HG02798 (cell line): ENCODE data around the gene C16orf86.

Experiments
- ATAC-seq: cut with Tn5 transposase; IDR thresholded peaks from one replicate; pipeline ENCODE4 v1.9.1; 2021; ENCODE audit warnings: mild to moderate bottlenecking; ENCODE audit not compliant: unreplicated experiment, poor library complexity

The C16orf86 gene

DNA sequence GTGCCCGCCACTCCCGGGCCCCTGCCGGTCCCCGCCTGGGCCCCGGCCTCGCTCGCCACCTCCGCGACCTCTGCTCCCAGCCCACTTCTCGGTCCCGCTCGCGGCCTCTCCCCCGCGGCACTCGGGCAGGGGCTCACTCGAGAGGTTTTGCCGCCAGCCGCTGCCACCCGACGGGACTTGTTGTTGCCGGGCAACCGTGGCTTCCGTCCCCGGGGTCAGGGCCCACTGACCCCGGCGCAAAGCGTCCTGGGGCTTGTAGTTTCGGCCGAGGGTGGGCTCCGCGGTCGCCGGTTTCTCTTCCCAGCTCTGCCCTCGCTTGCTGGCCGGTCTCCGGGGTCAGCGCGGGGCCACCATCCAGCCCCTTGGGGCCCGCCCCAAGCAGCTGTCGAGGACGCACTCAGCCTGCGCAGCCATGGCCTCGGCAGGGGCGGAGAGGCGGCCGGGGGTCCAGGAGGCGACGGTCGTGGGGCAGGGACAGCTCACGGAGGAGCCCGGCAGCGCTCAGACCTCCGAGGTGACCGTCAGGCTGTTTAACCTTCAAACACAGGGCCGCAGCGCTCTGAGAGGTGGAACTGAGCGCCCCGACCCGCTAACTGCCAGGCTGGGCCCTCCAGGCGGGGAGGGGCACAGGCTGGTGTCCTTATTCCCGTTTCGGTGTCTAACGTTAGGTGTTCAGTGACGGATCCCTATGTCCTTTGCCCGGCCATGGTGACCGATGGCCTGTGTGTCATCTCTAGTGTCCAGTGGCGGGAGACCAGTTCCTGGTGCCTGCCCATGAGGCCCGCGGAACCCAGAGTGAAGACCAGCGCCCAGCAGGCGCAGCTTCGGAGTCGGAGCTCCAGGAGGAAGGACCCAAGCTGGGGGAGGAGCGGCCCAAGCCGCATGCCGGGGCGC lies at the start of gene C16orf86, which contains the start of gene ENKD1:
Gene C16orf86, plus strand, starts transcription at position 256 of the 894 bp plus-strand sequence. Its CDS starts 157 bp downstream, at position 413.
Gene ENKD1, minus strand, starts transcription at position 192 of the 894 bp plus-strand sequence. CDS start 308 bp downstream, outside the sequence.
- ATAC-seq, result peak; percentile 71

DNA sequence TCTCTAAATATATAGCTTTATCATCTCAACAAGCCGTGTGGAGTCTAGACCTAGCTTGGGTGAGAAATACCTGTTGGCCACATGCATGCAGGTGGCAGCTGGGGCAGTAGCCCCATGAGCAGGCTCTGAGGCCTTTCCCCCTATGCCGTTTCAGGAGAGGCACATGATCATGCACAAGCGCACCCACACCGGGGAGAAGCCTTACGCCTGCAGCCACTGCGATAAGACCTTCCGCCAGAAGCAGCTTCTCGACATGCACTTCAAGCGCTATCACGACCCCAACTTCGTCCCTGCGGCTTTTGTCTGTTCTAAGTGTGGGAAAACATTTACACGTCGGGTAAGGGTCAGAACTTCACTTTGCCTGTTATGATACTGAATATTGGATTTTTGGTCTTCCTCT lies 38.4 kb upstream of the C16orf86 start:
- no peak for ATAC-seq

DNA sequence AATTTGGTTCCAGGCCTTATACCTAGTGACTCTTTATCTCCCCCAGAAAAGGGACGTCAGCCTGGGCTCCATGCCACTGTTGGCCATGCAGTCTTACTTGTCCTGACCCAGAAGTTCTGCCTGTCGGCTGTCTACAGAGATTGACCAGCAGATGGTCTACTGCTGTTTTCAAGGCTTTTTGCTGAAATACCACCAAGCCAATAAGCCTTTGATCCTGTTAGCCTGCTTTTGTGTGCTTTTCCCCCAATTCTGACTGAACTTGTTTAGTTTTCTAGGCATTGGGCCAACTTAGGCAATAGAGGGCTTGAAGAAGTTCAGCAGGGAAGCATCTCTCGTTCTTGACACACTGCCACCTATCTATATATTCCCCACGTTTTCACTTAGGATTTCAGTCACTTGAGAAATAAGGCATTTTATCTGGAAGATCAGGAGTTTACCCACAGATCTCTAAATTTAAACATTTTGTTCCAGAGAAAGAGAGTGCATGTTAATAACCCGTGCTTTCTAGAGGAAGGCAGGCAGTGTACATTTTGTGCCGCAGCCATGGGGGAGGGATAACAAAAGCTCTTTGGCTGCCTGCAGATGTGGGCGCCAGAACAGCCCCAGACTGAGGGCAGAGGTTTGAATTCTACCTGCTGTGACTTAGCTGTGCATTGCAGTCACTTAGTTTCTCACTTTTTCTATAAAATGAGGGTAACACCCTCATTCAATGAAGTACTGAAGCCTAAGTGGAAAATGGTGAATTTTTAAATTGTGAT lies 34.0 kb upstream of the C16orf86 start:
- ATAC-seq, result no peak

- no peak for ATAC-seq
These were observed 29.9 kb upstream of the C16orf86 start for GRCh38 chr16:67636713-67637112.

- no peak for ATAC-seq
These were observed 29.0 kb upstream of the C16orf86 start for GRCh38 chr16:67637625-67638024.

- no peak for ATAC-seq
These were observed 24.6 kb upstream of the C16orf86 start for GRCh38 chr16:67641779-67642708.

DNA sequence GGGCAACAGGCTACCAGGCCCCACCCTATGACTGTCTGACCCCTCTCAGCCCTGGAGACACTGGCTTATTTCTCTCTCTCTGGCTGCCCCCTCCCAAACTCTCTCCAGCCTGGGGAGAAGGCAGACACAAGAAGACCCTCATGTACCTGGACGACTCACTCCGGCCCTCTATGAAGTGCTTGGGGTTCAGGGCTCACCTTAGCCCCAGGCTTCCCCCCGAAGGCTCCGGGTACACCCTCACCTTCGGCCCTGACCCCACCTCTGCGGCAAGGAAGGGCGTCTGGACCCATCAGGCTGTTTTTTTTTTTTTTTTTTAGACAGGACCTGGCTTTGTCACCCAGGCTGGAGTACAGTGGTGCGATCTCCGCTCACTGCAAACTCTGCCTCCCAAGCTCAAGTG lies 22.6 kb upstream of the C16orf86 start:
- no peak for ATAC-seq

DNA sequence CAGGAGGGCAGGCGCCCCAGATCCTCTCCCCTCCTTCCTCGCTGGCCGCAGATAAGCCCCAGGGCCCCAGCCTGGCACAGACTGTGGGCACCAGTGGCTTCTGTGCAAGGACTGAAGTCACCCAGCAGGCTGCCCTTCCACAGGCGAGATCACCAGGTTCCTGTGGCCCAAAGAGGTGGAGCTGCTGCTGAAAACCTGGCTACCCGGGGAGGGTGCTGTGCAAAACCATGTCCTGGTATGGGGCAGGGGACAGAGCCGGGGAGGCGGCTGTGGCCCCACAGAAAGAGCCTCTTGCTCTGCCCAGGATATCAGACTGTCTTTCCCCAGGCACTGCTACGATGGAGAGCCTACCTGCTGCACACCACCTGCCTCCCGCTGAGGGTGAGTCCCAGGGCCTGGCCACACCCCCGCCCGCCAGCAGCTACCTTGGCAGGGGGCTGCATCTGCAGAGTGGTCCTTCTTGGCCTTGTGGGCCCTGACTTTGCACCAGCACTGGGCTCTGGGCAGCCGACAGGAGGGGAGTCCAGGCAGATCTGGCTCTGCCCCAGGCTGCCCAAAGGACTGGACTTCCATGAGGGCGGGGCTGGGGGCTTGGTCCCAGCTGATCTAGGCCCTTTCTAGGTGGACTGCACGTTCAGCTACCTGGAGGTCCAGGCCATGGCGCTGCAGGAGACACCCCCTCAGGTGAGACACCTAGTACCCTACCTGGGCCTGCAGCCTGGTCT lies 21.1 kb upstream of the C16orf86 start:
- ATAC-seq, result no peak

GRCh38 chr16:67647111-67647651 lies 19.4 kb upstream of the C16orf86 start:
- no peak for ATAC-seq

DNA sequence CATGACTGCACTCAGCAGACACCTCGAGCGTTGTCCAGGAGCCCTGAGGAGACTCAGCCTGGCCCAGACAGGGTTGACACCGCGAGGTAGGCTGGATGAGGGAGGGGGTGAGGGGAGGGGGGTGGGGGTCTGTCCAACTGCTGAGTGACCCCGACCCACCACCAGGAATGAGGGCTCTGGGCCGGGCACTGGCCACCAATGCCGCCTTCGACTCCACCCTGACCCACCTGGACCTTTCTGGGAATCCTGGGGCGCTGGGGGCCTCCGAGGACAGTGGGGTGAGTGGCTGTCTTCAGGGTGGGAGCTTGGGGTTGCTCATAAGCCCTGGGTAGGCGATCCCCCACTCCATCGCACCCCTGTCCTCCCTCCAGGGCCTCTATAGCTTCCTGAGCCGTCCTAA lies 18.9 kb upstream of the C16orf86 start:
- no peak for ATAC-seq

GRCh38 chr16:67648088-67648763 lies 18.4 kb upstream of the C16orf86 start:
- no peak for ATAC-seq

DNA sequence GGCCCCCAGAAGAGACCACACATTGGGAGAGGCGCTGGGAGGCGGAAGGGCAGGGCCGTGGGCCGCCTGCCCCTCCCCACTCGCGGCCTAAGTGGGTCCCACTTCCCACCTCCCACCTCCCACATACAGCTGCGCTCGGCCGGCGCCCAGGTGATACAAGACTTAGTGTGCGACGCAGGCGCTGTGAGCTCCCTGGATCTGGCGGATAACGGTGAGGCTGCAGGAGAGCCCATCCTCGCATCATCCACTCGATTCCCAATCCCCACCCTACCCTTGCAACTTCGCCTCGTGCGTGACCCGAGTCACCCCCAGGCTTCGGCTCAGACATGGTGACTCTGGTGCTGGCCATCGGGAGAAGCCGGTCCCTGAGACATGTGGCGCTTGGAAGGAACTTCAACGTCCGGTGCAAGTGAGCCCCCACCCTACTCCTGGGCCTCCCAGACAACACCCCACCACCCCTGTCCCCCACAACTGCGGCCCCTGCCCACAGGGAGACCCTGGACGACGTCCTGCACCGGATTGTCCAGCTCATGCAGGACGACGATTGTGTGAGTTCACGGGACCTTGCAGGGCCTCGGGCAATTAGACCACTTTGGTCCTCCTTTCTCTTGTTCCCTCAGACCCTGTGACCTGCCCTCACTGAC lies 17.7 kb upstream of the C16orf86 start:
- no peak for ATAC-seq

GRCh38 chr16:67649494-67649931 lies 17.1 kb upstream of the C16orf86 start:
- no peak for ATAC-seq

DNA sequence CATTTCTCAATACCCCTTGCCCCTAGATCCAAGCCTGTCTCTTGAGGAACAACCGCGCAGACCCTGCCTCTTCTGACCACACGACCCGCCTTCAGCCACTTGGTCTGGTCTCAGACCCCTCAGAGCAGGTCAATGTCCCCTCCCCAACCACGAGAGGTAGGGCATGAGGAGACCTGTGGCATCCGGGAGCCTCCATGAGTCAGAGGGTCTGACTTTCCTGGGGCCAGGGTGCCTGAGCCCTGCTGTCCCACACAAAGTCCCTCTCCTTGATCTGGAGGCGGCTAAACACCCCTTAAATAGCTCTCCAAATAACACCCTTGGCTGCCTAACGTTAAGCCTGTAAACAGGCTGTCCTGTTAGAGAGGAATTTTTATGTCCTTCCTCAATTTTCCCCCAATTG lies 16.6 kb upstream of the C16orf86 start:
- no peak for ATAC-seq

DNA sequence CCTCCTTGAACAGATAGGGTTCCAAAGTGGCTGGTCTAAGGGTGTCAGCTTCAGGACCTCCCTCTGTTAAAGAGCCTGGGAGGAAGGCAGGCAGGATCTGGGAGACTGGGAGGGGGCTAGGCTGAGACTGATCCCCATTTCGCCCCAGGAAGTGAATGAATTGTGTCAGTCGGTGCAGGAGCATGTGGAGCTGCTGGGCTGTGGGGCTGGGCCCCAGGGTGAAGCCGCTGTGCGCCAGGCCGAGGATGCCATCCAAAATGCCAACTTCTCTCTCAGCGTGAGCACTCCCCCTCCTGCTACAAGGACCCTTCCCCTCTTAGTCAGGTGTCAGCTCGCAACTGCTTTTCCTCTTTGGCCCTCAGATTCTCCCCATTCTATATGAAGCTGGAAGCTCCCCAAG lies 15.6 kb upstream of the C16orf86 start:
- ATAC-seq, result no peak

DNA sequence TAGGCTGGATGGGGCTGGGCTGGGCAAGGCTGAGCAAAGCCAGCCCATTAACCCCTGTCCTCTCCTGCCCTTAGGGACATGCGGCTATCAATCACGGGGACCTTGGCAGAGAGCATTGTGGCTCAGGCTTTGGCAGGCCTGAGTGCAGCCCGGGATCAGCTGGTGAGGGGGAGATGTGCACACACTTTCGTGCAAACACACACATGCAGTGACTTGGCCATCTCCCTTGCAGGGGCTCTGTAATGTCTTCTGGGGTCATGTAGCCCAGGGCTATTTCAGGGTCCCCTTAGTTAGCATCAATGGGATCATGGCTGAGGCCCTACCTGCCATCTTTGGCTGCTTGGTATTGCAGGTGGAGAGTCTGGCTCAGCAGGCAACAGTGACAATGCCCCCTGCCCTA lies 14.8 kb upstream of the C16orf86 start:
- ATAC-seq, result no peak

- no peak for ATAC-seq
These were observed 14.0 kb upstream of the C16orf86 start for GRCh38 chr16:67652578-67653127.
